GM21360 (cell line): ENCODE measurements around the gene AKT1.

Experiments used
- ATAC-seq: cut with Tn5 transposase; IDR thresholded peaks from one replicate; pipeline ENCODE4 v1.9.1; 2021; ENCODE audit warnings: mild to moderate bottlenecking, moderate library complexity; ENCODE audit not compliant: unreplicated experiment

Gene AKT1

GRCh38 chr14:104800015-104800770 is 4.6 kb upstream of the AKT1 start:
- ATAC-seq = peak; percentile 43

GRCh38 chr14:104799244-104800014 is 3.9 kb upstream of the AKT1 start:
- no peak for ATAC-seq

- no peak for ATAC-seq
These were observed 3.0 kb upstream of the AKT1 start for GRCh38 chr14:104798300-104799243.

GRCh38 chr14:104797115-104798044 is 1.8 kb upstream of the AKT1 start:
- no peak for ATAC-seq

- ATAC-seq = no peak
These were observed 1.1 kb upstream of the AKT1 start for GRCh38 chr14:104796687-104797081.

- no peak for ATAC-seq
These were observed 486 bp upstream of the AKT1 start for GRCh38 chr14:104795781-104796686.

- ATAC-seq = no peak
These were observed 936 bp downstream of the AKT1 start for GRCh38 chr14:104794631-104794992.

GRCh38 chr14:104794099-104794498 is 1.4 kb downstream of the AKT1 start:
- no peak for ATAC-seq

GRCh38 chr14:104793703-104793959 is 1.9 kb downstream of the AKT1 start:
- ATAC-seq = no peak

GRCh38 chr14:104792945-104793702 is 2.4 kb downstream of the AKT1 start:
- ATAC-seq = no peak

- ATAC-seq = no peak
These were observed 3.3 kb downstream of the AKT1 start for GRCh38 chr14:104792101-104792884.

GRCh38 chr14:104791425-104791824 is 4.1 kb downstream of the AKT1 start:
- ATAC-seq = no peak

GRCh38 chr14:104789752-104790743 is 5.5 kb downstream of the AKT1 start:
- no peak for ATAC-seq

GRCh38 chr14:104788873-104789663 is 6.5 kb downstream of the AKT1 start:
- ATAC-seq = no peak

GRCh38 chr14:104788161-104788818 is 7.3 kb downstream of the AKT1 start:
- ATAC-seq = no peak
